22Rv1 (cell line): ENCODE data around the gene FOCAD.

Source experiments
- H3K27ac ChIP-seq: fragments of 450-650 bp; 2 replicates; pipeline ENCODE4 v1.5.1; 2017
- ZFX ChIP-seq: fragments of 450-650 bp; IDR thresholded peaks from 2 replicates; pipeline ENCODE4 v1.6.1; 2017; ENCODE audit warnings: antibody characterized with exemption, borderline replicate concordance
- TF ChIP-seq, protein P1 (sequence below): fragments of 450-650 bp; IDR thresholded peaks from 2 replicates; pipeline ENCODE4 v1.5.1; 2017; ENCODE audit warnings: mild to moderate bottlenecking

The FOCAD gene

GRCh38 chr9:20782289-20782688 lies 98.2 kb downstream of the FOCAD start:
- H3K27ac ChIP-seq = no peak overlapping the region
- no peak for TF ChIP-seq ZFX
- TF ChIP-seq, protein P1, sequence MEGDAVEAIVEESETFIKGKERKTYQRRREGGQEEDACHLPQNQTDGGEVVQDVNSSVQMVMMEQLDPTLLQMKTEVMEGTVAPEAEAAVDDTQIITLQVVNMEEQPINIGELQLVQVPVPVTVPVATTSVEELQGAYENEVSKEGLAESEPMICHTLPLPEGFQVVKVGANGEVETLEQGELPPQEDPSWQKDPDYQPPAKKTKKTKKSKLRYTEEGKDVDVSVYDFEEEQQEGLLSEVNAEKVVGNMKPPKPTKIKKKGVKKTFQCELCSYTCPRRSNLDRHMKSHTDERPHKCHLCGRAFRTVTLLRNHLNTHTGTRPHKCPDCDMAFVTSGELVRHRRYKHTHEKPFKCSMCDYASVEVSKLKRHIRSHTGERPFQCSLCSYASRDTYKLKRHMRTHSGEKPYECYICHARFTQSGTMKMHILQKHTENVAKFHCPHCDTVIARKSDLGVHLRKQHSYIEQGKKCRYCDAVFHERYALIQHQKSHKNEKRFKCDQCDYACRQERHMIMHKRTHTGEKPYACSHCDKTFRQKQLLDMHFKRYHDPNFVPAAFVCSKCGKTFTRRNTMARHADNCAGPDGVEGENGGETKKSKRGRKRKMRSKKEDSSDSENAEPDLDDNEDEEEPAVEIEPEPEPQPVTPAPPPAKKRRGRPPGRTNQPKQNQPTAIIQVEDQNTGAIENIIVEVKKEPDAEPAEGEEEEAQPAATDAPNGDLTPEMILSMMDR = no peak

- H3K27ac ChIP-seq = no peak overlapping the region
- TF ChIP-seq, protein P1 = no peak
- TF ChIP-seq ZFX = no peak
Observed at GRCh38 chr9:20783057-20784038, 99.3 kb downstream of the FOCAD start.

DNA sequence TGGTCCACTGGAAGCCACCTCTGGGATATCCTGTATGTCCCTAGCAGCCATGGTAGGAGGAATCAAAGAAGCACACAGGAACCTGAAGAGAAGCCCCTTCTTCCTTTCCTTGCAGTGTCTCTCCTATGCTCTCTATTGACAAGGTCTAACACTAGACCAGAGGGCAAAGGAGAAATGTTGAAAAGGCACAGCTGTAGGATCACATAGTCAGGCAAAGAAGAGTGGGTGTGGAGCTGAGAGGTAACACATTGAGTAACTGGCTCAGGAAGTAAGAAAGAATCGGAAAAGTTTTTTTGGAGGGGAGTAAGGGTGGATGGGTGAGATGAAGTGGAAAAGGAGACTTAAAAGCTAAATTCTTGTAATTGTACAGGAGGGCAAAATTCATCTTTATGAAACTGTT lies 100.1 kb downstream of the FOCAD start:
- TF ChIP-seq ZFX = no peak
- TF ChIP-seq, protein P1 = no peak
- H3K27ac ChIP-seq = no peak overlapping the region

- no peak for TF ChIP-seq ZFX
- TF ChIP-seq, protein P1 = no peak
- H3K27ac ChIP-seq = no peak overlapping the region
Observed at GRCh38 chr9:20786807-20787206, 102.7 kb downstream of the FOCAD start.

DNA sequence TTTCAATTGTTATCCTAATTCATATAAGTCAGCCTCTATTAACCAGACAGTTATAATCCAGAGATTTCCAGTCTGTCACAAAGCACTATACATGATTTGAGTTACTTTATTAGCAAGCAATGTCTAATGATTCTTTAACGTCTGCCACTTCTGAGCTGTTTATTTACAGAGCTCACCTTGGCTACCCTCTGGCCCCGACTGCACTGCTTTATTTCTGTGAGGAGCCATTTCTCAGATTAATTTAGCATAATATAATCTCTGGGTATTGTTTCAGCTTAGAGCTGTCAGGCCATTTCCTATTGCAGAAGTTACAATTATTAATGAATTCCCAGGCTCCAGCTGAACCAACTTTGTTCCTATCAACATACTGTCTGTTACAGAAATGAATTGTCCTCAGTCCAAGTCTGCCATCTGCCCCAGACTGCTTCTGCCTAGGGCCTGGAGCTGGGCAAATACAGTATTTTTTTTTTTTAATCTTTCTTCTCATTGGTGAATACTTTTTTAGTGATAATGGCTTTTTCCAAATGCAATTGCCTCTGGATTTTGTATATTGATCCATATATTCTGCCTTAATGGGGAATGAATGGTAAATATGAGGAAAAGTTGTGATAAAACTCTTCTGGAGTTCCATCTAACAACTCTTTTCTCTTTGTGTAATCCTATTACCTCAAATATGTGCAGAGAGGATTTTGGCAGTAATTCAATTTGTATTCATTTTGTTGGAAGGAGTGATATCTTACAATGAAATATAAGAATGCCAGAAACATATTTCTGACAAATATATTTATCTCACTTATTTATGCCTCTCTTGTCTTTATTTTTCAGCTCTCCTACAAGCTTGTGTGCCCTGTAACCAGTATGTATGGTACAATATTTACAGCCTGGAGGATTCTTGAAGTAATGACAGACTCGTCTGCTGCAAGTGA lies 104.7 kb downstream of the FOCAD start:
- TF ChIP-seq, protein P1 = no peak
- no peak for TF ChIP-seq ZFX
- no peak overlapping the region for H3K27ac ChIP-seq

DNA sequence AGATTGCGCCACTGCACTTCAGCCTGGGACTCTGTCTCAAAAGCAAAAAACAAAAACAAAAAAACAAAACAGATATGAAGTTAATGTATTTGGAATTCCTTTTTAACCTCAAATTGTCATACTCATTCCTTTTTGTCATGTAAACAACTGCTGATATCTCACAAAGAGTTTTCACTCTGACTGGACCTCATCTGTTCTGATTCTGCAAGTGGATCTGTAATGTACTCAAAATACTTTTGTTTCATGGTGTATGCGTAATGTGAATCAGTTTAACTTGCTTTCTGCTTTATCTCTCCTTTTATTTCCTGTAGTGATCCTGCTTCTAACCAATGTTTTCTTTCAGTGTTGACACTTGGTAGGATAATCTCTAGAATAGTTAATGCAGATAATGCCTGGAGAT lies 106.7 kb downstream of the FOCAD start:
- TF ChIP-seq, protein P1 = no peak
- TF ChIP-seq ZFX = no peak
- H3K27ac ChIP-seq = no peak overlapping the region

- TF ChIP-seq ZFX = no peak
- TF ChIP-seq, protein P1 = no peak
- no peak overlapping the region for H3K27ac ChIP-seq
Observed at GRCh38 chr9:20791682-20792081, 107.6 kb downstream of the FOCAD start.
